WERI-Rb-1 (cell line): ENCODE measurements around the gene PTH1R.
A peak's percentile ranks its signal among the peaks of the same experiment; 100 is the strongest.

Experiments
- DNase-seq: peaks from one replicate; pipeline ENCODE4 v3.0.0-alpha.2; 2020
- H3K27ac ChIP-seq: fragments of 250-450 bp; sonication (Bioruptor Pico); 2 replicates; pipeline ENCODE4 v1.5.1; 2020; ENCODE audit warnings: mild to moderate bottlenecking, moderate library complexity
- H3K27me3 ChIP-seq: fragments of 250-450 bp; sonication (Bioruptor Pico); 2 replicates; pipeline ENCODE4 v1.5.1; 2021; ENCODE audit warnings: mild to moderate bottlenecking, low read depth, moderate library complexity; ENCODE audit not compliant: insufficient read depth, severe bottlenecking
- H3K36me3 ChIP-seq: fragments of 250-450 bp; sonication (Bioruptor Pico); 2 replicates; pipeline ENCODE4 v1.5.1; 2020; ENCODE audit warnings: mild to moderate bottlenecking, moderate library complexity
- H3K4me3 ChIP-seq: 2 replicates; pipeline ENCODE4 v1.5.1; 2011; ENCODE audit warnings: low read depth, mild to moderate bottlenecking, control low read depth, low read length
- H3K9me3 ChIP-seq: fragments of 250-450 bp; sonication (Bioruptor Pico); 2 replicates; pipeline ENCODE4 v1.5.1; 2021; ENCODE audit warnings: mild to moderate bottlenecking, moderate library complexity; ENCODE audit not compliant: severe bottlenecking
- TF ChIP-seq, protein P1 (sequence below): IDR thresholded peaks from 2 replicates; pipeline ENCODE4 v1.5.1; 2011; ENCODE audit warnings: low read depth, mild to moderate bottlenecking, control low read depth, inconsistent platforms, low read length

PTH1R gene

DNA sequence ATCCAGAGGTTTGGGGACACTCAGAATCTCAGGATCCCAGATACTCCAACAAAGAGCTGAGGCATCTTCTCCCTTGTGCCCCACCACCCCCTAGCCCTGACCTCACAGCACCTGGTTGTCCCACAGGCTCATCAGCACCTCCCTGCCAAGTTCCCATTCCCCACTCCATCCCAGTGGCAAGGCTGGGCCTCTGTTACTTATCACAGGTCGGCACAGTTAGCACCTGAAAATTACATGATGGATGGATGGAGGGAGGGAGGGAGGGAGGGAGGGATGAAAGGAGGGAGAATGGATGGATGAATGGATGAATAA is 27.1 kb upstream of the PTH1R start:
- Histone ChIP-seq H3K9me3 (no peaks in the 10 kb centered on the region), H3K27me3 (no peaks in the 10 kb centered on the region), H3K36me3 (no peaks in the 10 kb centered on the region), H3K4me3 (no peak overlapping the region), H3K27ac (no peak overlapping the region)
- no peak for DNase-seq
- TF ChIP-seq, protein P1, sequence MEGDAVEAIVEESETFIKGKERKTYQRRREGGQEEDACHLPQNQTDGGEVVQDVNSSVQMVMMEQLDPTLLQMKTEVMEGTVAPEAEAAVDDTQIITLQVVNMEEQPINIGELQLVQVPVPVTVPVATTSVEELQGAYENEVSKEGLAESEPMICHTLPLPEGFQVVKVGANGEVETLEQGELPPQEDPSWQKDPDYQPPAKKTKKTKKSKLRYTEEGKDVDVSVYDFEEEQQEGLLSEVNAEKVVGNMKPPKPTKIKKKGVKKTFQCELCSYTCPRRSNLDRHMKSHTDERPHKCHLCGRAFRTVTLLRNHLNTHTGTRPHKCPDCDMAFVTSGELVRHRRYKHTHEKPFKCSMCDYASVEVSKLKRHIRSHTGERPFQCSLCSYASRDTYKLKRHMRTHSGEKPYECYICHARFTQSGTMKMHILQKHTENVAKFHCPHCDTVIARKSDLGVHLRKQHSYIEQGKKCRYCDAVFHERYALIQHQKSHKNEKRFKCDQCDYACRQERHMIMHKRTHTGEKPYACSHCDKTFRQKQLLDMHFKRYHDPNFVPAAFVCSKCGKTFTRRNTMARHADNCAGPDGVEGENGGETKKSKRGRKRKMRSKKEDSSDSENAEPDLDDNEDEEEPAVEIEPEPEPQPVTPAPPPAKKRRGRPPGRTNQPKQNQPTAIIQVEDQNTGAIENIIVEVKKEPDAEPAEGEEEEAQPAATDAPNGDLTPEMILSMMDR: no peak

DNA sequence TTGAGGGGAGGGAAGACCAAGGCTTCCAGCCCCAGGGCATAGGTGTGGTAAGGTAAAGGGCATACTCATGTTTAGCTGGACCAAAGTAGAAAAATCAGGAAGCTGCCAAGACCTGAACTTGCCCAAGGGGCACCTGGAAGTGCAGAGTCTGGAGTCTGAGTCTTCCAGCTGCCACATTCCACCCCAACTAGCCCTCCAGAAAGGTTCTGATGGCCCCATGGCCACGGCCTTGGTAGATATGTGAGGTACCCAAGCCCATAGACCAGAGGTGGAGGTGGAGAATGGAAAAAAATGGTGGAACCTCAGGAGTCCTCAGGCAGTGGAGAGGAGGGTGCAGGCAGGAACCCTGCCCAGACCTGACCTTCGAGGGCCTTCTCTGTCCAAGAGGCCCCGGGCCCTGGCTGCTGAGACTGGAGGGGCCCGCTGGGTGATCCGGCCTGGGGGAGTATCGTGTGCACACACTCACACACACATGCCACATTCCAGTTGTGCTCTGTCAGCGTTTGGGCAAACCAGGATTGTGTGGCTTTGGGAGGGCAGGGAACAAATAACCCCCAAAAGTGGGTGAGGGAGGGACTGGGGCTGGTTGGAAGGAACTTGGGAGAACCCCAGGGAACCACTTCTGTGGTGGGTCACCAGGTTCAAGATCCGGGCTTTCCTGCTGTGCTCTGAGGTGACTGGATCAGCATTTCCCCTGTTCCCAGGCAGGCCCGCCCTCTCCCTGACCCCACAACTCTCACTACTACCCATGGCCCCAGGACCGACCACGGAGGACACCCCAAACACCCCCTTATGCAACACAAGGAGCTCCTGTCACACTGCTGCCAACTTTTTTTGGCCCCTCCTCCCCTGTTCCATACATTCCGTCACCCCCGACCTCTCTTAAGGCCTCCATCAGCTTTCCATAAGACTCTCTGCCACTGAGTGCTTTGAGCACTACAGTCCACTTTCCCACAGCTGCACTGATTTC is 25.9 kb upstream of the PTH1R start:
- H3K9me3 ChIP-seq: no peaks in the 10 kb centered on the region
- no peak overlapping the region for H3K27ac ChIP-seq
- H3K4me3 ChIP-seq: no peak overlapping the region
- no peaks in the 10 kb centered on the region for H3K36me3 ChIP-seq
- TF ChIP-seq, protein P1: no peak
- no peak for DNase-seq
- H3K27me3 ChIP-seq: no peaks in the 10 kb centered on the region

DNA sequence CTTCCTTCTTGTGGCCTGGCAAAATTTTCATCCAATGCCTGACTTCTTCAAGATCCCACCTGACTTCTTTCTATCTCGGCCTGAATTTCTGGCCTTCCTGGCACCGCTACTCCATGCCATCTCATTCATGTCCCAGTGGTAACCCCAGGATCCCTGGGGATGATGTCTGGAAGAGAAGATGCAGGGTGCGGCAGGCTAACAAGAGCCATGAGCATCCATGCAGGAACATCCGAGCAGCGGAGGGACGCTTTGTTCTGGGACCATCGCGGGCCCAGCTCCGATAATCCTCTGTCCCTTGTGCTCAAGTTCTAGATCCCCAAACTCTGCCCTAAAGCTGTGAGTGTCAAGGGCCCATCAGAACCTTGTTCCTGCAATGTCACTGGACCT is 25.2 kb upstream of the PTH1R start:
- DNase-seq: no peak
- TF ChIP-seq, protein P1: no peak
- no peaks in the 10 kb centered on the region for H3K9me3 ChIP-seq
- H3K36me3 ChIP-seq: no peaks in the 10 kb centered on the region
- H3K27ac ChIP-seq: no peak overlapping the region
- H3K4me3 ChIP-seq: no peak overlapping the region
- H3K27me3 ChIP-seq: no peaks in the 10 kb centered on the region

DNA sequence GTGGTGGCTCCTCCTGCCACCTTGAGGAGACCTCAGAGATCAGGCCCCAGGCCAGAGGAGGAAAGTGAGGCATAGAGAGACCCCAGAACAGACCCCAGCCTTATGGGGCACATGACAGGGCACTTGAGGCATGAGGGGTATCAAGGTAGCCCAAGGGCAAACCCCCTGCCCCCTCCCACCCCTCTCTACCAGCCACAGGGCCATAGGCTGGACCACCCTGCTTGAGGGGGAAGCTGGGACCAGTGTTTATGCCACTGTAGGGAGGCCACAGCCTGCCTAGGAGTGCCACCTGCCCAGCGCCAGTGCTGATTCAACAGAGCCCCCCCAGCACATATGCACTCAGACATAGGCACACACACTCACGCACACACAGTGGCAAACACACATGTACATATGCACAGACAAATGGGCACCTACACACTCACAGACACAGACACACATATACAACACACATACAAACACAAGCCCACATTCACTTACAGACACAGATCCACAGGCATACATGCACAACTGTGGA is 24.6 kb upstream of the PTH1R start:
- Histone ChIP-seq H3K9me3 (no peaks in the 10 kb centered on the region), H3K27me3 (no peaks in the 10 kb centered on the region), H3K4me3 (no peak overlapping the region), H3K36me3 (no peaks in the 10 kb centered on the region), H3K27ac (no peak overlapping the region)
- no peak for DNase-seq
- TF ChIP-seq, protein P1: no peak

DNA sequence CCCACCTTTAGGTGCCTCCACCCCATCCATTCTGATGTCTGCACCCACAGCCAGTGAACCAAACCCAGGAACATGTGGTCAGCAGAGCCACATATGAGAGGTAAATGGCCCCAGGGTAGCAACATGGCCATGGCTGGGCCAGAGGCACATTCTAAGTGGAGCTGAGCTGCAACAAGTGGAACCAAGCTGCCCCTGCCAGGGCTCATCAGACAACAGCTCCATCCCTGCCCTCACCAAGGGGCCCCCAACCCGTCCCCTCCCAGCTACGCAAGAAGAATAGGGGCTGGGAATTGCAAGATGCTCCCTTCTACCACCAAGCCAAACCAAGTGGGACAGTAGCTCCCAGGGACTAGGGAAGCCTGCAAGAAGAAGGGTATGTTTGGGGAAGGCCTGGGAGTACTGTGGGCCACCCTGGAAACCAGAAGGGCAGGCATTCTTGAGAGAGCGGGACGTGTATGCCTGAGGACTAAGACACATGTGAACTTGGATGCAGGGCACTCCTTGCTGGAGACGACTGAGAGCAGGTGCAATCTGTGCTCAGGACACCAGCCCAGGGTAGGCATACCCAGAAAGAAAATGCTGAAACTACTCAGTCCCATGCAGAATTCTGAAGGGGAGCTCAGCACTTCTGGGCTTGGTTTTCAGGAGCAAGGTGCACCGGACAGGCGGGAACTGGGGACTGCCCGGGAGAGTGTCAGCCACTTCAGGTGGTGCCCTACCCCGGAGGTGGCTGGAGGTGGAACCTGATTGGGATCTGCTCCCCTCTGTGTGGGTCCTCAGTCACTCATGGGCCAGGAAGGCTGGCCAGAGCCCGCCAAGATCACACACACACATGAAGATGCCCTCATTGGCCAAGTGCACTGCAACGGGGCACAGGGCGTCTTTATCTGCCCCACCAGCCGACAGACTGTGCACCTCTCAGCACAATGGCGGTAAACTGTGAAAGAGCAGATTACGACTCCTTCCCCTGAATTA is 23.8 kb upstream of the PTH1R start:
- TF ChIP-seq, protein P1: no peak
- peak; percentile 2 for DNase-seq
- H3K36me3 ChIP-seq: no peaks in the 10 kb centered on the region
- no peak overlapping the region for H3K27ac ChIP-seq
- H3K4me3 ChIP-seq: no peak overlapping the region
- no peaks in the 10 kb centered on the region for H3K9me3 ChIP-seq
- H3K27me3 ChIP-seq: no peaks in the 10 kb centered on the region
